Kidney (tissue), 14 donors: ENCODE data around the gene PACSIN2. TPM values are rescaled to one million over a fixed set of nuclear protein-coding genes. Genes with fewer than 3 reads are reported as not detected.
A peak's percentile ranks its signal among the peaks of the same experiment; 100 is the strongest.
"Not testable (repeated sequence)": the region's sequence is repeated elsewhere in the genome, so short reads cannot be mapped to it uniquely, and the experiment has no call there.

Source experiments
- DNase-seq, 5 donors: peaks; one replicate each; pipeline ENCODE4 v3.0.0-alpha.2; 2013 to 2020
- FAIRE-seq: peaks from 2 replicates; lab custom pipeline; 2012; peaks lifted over from hg19 to GRCh38; lab: Jason Lieb, UNC
- H3K27ac ChIP-seq, 2 donors: one replicate each; pipeline ENCODE4 v1.7.0; 2013; ENCODE audit warnings: low read depth in 2 of 2, low read length in 2 of 2, inconsistent platforms in 1 of 2
- H3K27me3 ChIP-seq: one replicate; pipeline ENCODE4 v1.7.1; 2013; ENCODE audit warnings: low read length, inconsistent platforms; ENCODE audit not compliant: control insufficient read depth, insufficient read depth
- H3K36me3 ChIP-seq, 3 donors: one replicate each; pipeline versions ENCODE4 v1.7.0 to v1.7.1; 2013; ENCODE audit warnings: low read length in 3 of 3, control low read depth in 1 of 3, inconsistent platforms in 1 of 3; ENCODE audit not compliant: insufficient read depth in 3 of 3, control insufficient read depth in 2 of 3
- H3K4me1 ChIP-seq, 3 donors: one replicate each; pipeline versions ENCODE4 v1.7.0 to v1.7.1; 2013; ENCODE audit warnings: low read length in 3 of 3, inconsistent platforms in 1 of 3, low read depth in 1 of 3; ENCODE audit not compliant: control insufficient read depth in 2 of 3, insufficient read depth in 2 of 3
- H3K4me3 ChIP-seq, 3 donors: one replicate each; pipeline versions ENCODE4 v1.7.0 to v1.8.1; 2013; ENCODE audit warnings: low read length in 3 of 3, control low read depth in 1 of 3, inconsistent platforms in 1 of 3
- H3K9ac ChIP-seq, 3 donors: one replicate each; pipeline versions ENCODE4 v1.7.0 to v1.7.1; 2013; ENCODE audit warnings: low read length in 3 of 3, control low read depth in 1 of 3, inconsistent platforms in 1 of 3
- H3K9me3 ChIP-seq, 3 donors: one replicate each; pipeline versions ENCODE4 v1.7.0 to v1.7.1; 2013; ENCODE audit warnings: low read length in 3 of 3, control low read depth in 1 of 3, inconsistent platforms in 1 of 3; ENCODE audit not compliant: control insufficient read depth in 2 of 3, insufficient read depth in 1 of 3
- intact Hi-C: fragments of 100-400 bp; cut with DNase I; formaldehyde crosslinking; loops from one replicate; pipeline ENCODE4 v1.11.1; 2022
- polyA plus RNA-seq: library from polyadenylated mRNA; stranded (reverse); fragments of 350-450 nt; fragmentation: Illumina TruSeq; extraction: RNeasy Lipid Tissue Mini Kit (QIAGEN cat#74804); gene quantifications from one replicate; pipeline ENCODE4 v1.2.3, GENCODE V29; 2014; ENCODE audit warnings: low read depth, low replicate concordance; ENCODE audit not compliant: insufficient read depth
- total RNA-seq: library from RNA; stranded (reverse); fragmentation: NEBNext Ultra II Directional; extraction: Animal tissue kit (Norgen Biotek cat#: 25700); gene quantifications from one replicate; pipeline ENCODE4 v1.2.1, GENCODE V29; 2021
- TF ChIP-seq, protein P1 (sequence below): IDR thresholded peaks from 3 replicates; pipeline ENCODE4 v1.5.1; 2012; ENCODE audit warnings: mild to moderate bottlenecking, moderate library complexity, borderline replicate concordance; ENCODE audit not compliant: insufficient read depth; ENCODE audit errors: extremely low read depth
- donor health status: control.
- donor health status: control.
- donor health status: control.
- donor health status: control.
- donor health status: control.
- donor health status: DM: yes; HTN: yes; CAD: no.
- donor health status: Normal renal cell carcinoma (clear cell type).

The PACSIN2 gene
- total and polyA plus RNA-seq, 2 donors from 2014 or later, result 56.3 to 105 TPM

- no peak for FAIRE-seq
- Histone ChIP-seq H3K27ac (no peak overlapping the region), H3K4me3 (no peak overlapping the region), H3K9ac (no peak overlapping the region), H3K36me3 (no peaks in the 10 kb centered on the region), H3K9me3 (no peaks in the 10 kb centered on the region), H3K4me1 (peaks cover 0 to 33% (median 24%) of the 10 kb centered on the region in 3 donors), H3K27me3 (no peaks in the 10 kb centered on the region)
- intact Hi-C loops, result no loop called here
- no peak for DNase-seq
- TF ChIP-seq, protein P1, sequence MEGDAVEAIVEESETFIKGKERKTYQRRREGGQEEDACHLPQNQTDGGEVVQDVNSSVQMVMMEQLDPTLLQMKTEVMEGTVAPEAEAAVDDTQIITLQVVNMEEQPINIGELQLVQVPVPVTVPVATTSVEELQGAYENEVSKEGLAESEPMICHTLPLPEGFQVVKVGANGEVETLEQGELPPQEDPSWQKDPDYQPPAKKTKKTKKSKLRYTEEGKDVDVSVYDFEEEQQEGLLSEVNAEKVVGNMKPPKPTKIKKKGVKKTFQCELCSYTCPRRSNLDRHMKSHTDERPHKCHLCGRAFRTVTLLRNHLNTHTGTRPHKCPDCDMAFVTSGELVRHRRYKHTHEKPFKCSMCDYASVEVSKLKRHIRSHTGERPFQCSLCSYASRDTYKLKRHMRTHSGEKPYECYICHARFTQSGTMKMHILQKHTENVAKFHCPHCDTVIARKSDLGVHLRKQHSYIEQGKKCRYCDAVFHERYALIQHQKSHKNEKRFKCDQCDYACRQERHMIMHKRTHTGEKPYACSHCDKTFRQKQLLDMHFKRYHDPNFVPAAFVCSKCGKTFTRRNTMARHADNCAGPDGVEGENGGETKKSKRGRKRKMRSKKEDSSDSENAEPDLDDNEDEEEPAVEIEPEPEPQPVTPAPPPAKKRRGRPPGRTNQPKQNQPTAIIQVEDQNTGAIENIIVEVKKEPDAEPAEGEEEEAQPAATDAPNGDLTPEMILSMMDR, result no peak
Measured at GRCh38 chr22:42926104-42926503, 88.8 kb downstream of the PACSIN2 start.

DNA sequence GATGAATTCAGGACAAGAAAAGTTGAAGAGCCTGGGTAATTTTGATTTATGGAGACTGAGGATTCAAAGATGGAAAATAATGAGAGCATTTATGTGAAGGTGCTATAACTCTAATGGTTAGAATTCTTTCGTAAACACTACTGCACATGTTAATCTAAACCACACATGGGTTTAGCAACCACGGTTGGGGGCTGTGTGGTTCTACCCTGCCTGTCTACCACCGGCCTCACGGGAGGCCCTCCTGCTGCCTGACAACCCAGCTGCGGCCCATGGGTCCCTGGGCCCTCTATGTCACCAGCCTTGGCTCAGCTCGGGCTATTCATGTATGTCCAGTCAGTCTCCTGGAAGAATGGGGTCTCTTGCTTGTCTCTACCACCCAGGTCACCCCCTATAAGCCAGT lies 89.4 kb downstream of the PACSIN2 start:
- Histone ChIP-seq H3K4me3 (no peak overlapping the region), H3K27ac (no peak overlapping the region)
- intact Hi-C loops, result no loop called here

GRCh38 chr22:42925031-42925430 lies 89.9 kb downstream of the PACSIN2 start:
- peaks cover 0 to 28% (median 13%) of the 10 kb centered on the region in 3 donors for H3K4me1 ChIP-seq
- H3K27ac ChIP-seq, H3K9ac ChIP-seq, H3K4me3 ChIP-seq, DNase-seq, H3K9me3 ChIP-seq, FAIRE-seq, intact Hi-C loops, H3K36me3 ChIP-seq, H3K27me3 ChIP-seq: not testable (repeated sequence)

More for the DNA sequence above, 89.4 kb downstream of the PACSIN2 start:
- no peak for DNase-seq
- peak overlapping the region in 1 of 3 donors; percentile 36 for H3K9ac ChIP-seq
- no peaks in the 10 kb centered on the region for H3K36me3 ChIP-seq
- FAIRE-seq, result no peak
- H3K9me3 ChIP-seq, result no peaks in the 10 kb centered on the region
- peaks cover 0 to 29% (median 19%) of the 10 kb centered on the region in 3 donors for H3K4me1 ChIP-seq
- H3K27me3 ChIP-seq, result no peaks in the 10 kb centered on the region
- TF ChIP-seq, protein P1, result no peak

GRCh38 chr22:42924436-42924835 lies 90.5 kb downstream of the PACSIN2 start:
- no peak for FAIRE-seq
- TF ChIP-seq, protein P1, result no peak
- DNase-seq, result no peak
- no peak overlapping the region for H3K27ac ChIP-seq
- intact Hi-C loops, result no loop called here
- no peak overlapping the region for H3K9ac ChIP-seq
- peaks cover 0 to 22% (median 7%) of the 10 kb centered on the region in 3 donors for H3K4me1 ChIP-seq
- H3K4me3 ChIP-seq, result no peak overlapping the region
- H3K27me3 ChIP-seq, result no peaks in the 10 kb centered on the region
- H3K9me3 ChIP-seq, result no peaks in the 10 kb centered on the region
- no peaks in the 10 kb centered on the region for H3K36me3 ChIP-seq
